ENCODE results near the gene TPRX1. TPM values are rescaled to one million over a fixed set of nuclear protein-coding genes. Genes with fewer than 3 reads are reported as not detected.
A peak's percentile ranks its signal among the peaks of the same experiment; 100 is the strongest.
"Not testable (repeated sequence)": the region's sequence is repeated elsewhere in the genome, so short reads cannot be mapped to it uniquely, and the experiment has no call there.

The TPRX1 gene
- total and polyA plus RNA-seq, 3 donors from 2014 or later: 0.55 to 1.2 (median 0.62) TPM

DNA sequence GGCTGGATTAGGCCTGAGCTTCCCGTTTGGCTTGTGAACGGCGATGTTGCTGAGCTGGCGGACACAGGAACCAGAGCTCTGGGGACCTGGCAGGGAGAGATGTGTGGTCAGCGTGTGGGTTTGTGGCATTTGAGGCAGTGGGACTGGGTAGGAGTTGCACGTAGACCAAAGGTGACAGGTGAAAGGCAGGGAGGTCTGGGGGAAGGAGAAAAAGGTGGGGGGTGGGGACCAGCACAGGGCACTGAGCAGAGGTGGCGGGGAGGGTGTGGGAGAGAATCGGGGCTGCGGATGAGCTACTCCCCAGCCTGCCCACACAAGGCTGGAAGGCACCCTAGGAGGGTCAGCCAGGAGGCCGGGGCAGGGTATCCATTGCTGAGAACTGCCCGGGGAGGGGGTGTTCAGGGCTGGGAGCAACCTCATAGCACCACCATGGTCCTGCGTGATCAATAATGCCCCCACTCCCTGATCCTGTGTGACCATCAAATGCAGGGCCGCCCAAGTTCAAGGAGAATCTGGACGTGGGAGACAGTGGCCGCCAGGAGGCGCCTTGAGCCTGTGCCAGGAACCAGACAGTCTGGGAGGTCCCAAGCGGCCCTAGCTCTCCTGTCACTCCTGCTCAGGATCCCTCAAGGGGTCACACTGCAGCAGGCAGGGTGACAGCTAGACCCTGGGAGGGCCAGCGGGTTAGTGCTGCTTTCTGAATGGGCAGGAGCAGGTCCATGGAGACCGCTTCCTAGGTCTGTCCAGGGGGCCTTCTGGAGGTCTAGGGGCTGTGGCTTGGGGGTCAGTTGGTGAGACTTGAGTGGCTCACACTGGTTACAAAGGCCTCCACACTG lies 38.6 kb downstream of the TPRX1 start:
- Histone ChIP-seq H3K9me3 (no peaks in the 10 kb centered on the region), H3K4me1 (no peaks in the 10 kb centered on the region), H3K36me3 (ENCODE audit: low read depth, missing control alignments) (no peaks in the 10 kb centered on the region), H3K27ac (no peak overlapping the region), H3K4me3 (no peak overlapping the region), H3K27me3 (no peaks in the 10 kb centered on the region)
- TF ChIP-seq, protein P1, sequence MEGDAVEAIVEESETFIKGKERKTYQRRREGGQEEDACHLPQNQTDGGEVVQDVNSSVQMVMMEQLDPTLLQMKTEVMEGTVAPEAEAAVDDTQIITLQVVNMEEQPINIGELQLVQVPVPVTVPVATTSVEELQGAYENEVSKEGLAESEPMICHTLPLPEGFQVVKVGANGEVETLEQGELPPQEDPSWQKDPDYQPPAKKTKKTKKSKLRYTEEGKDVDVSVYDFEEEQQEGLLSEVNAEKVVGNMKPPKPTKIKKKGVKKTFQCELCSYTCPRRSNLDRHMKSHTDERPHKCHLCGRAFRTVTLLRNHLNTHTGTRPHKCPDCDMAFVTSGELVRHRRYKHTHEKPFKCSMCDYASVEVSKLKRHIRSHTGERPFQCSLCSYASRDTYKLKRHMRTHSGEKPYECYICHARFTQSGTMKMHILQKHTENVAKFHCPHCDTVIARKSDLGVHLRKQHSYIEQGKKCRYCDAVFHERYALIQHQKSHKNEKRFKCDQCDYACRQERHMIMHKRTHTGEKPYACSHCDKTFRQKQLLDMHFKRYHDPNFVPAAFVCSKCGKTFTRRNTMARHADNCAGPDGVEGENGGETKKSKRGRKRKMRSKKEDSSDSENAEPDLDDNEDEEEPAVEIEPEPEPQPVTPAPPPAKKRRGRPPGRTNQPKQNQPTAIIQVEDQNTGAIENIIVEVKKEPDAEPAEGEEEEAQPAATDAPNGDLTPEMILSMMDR (IDR thresholded peaks at IDR 0.05): peak; percentile 56 to 63 (median 61)
- no peak for TF ChIP-seq POLR2A (IDR thresholded peaks at IDR 0.05)
- 62 to 63% methylated on average over 12 to 19 of the region's 19 CpGs for WGBS, 2 donors
- peak; percentile 61 for DNase-seq
- intact Hi-C loops (cut with DNase I; ENCODE audit: low total_unique reads): no loop called here

- intact Hi-C loops (cut with DNase I; ENCODE audit: low total_unique reads); H3K27me3 ChIP-seq; H3K36me3 ChIP-seq (ENCODE audit: low read depth, missing control alignments); H3K4me1 ChIP-seq; H3K9me3 ChIP-seq; H3K4me3 ChIP-seq; H3K27ac ChIP-seq; DNase-seq: not testable (repeated sequence)
- WGBS, 2 donors: 89 to 94% methylated on average over 3 of the region's 3 CpGs
These were observed 39.6 kb downstream of the TPRX1 start for GRCh38 chr19:47764705-47765104.

DNA sequence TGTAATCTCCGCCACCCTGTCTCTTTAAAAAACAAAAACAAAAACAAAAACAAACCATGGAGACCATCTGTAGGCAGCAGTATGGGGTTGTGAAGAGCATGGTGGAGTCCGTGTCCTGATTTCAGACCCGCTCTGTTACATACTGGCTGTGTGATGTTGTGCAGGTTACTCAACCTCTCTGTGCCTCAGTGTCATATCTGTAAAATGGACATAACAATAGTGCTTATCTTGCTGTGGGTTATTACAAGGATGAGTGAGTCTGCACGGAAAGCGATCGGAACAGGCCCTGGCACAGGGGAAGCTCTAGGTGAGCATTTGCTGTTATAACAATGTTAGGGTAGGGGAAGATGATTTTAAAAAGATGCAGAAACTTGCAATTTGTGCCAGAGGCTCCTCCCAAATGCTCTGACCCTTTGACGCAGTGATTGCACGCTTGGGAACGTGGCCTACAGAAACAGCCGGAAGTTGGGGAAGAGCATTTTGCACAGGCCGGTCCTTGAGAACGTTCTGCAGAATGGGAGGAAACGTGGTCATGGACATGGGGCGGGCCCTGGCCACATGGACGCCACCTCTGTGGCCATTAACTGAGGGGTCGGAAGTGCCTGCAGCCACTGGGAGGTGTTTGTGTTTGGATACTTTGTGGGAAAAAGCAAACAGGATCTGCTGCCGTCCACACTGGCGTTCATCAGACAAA lies 41.6 kb downstream of the TPRX1 start:
- no peaks in the 10 kb centered on the region for H3K36me3 ChIP-seq (ENCODE audit: low read depth, missing control alignments)
- TF ChIP-seq POLR2A (IDR thresholded peaks at IDR 0.05): no peak
- TF ChIP-seq, protein P1 (IDR thresholded peaks at IDR 0.05): no peak
- no peak overlapping the region for H3K27ac ChIP-seq
- H3K4me1 ChIP-seq: no peaks in the 10 kb centered on the region
- H3K9me3 ChIP-seq: no peaks in the 10 kb centered on the region
- no peaks in the 10 kb centered on the region for H3K27me3 ChIP-seq
- intact Hi-C loops (cut with DNase I; ENCODE audit: low total_unique reads): no loop called here
- no peak overlapping the region for H3K4me3 ChIP-seq
- WGBS, 2 donors: 61 to 67% methylated on average over 18 of the region's 18 CpGs
- no peak for DNase-seq

DNA sequence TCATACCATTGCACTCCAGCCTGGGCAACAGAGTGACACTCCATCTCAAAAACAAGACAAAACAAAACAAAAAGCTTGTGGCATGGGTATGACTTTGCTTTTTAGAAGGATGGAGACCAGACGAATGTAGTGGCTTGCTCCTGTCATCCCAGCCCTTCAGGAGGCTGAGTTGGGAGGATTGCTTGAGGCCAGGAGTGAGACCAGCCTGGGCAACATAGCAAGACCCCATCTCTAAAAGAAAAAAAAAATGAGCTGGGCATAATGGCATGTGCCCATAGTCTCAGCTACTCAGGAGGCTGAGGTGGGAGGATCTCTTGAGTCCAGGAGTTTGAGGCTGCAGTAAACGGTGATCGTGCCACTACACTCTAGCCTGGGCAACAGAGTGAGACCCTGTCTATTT lies 42.2 kb downstream of the TPRX1 start:
- WGBS, 2 donors: 61 to 85% methylated on average over 3 of the region's 3 CpGs
- TF ChIP-seq, protein P1 (IDR thresholded peaks at IDR 0.05): no peak
- TF ChIP-seq POLR2A (IDR thresholded peaks at IDR 0.05): no peak
- H3K27ac ChIP-seq: no peak overlapping the region
- H3K4me1 ChIP-seq: no peaks in the 10 kb centered on the region
- H3K4me3 ChIP-seq: no peak overlapping the region
- H3K36me3 ChIP-seq (ENCODE audit: low read depth, missing control alignments): no peaks in the 10 kb centered on the region
- no peaks in the 10 kb centered on the region for H3K27me3 ChIP-seq
- intact Hi-C loops (cut with DNase I; ENCODE audit: low total_unique reads): no loop called here
- H3K9me3 ChIP-seq: no peaks in the 10 kb centered on the region
- DNase-seq: no peak

DNA sequence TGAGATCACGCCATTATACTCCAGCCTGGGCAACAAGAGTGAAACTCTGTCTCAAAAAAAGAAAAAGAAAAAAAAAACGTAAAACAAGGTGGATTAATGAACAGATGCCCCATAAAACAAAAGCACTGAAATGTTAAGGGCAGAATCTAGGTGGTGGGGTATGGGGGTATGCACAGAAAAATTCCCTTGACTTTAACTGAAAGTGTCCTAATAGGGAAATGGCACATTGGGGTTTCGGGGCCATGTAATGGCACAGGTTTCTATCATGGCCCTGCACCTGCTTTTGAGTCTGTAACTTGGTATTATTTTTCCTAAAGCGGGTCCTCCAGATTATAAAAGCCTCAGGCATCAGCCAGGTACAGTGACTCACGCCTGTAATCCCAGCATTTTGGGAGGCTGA lies 42.8 kb downstream of the TPRX1 start:
- Histone ChIP-seq H3K27me3 (no peaks in the 10 kb centered on the region), H3K9me3 (no peaks in the 10 kb centered on the region), H3K36me3 (ENCODE audit: low read depth, missing control alignments) (no peaks in the 10 kb centered on the region), H3K4me3 (no peak overlapping the region), H3K4me1 (no peaks in the 10 kb centered on the region), H3K27ac (no peak overlapping the region)
- intact Hi-C loops (cut with DNase I; ENCODE audit: low total_unique reads): no loop called here
- DNase-seq: no peak
- 83 to 91% methylated on average over 5 of the region's 5 CpGs for WGBS, 2 donors
- TF ChIP-seq, protein P1 (IDR thresholded peaks at IDR 0.05): no peak

All from testis (tissue), 3 donors.